Neuronal stem cell (in vitro differentiated cells): ENCODE measurements around the gene CCR6.
A peak's percentile ranks its signal among the peaks of the same experiment; 100 is the strongest.

Experiments
- DNase-seq: peaks from one replicate; pipeline ENCODE4 v3.0.0-alpha.2; 2013; ENCODE audit warnings: low spot score
- H2AFZ ChIP-seq: one replicate; pipeline ENCODE4 v1.6.1; 2013; ENCODE audit warnings: mild to moderate bottlenecking, low read length, inconsistent platforms
- H2AK5ac ChIP-seq: 2 replicates; pipeline ENCODE4 v1.6.1; 2013; ENCODE audit warnings: low read depth, mild to moderate bottlenecking, inconsistent platforms, low read length, moderate library complexity, mixed read lengths
- H2BK120ac ChIP-seq: 2 replicates; pipeline ENCODE4 v1.6.1; 2013; ENCODE audit warnings: low read depth, mild to moderate bottlenecking, inconsistent platforms, low read length, moderate library complexity, mixed read lengths
- H2BK12ac ChIP-seq: one replicate; pipeline ENCODE4 v1.6.1; 2013; ENCODE audit warnings: low read length, inconsistent platforms
- H2BK15ac ChIP-seq: 2 replicates; pipeline ENCODE4 v1.6.1; 2013; ENCODE audit warnings: mild to moderate bottlenecking, low read length, inconsistent platforms, mixed read lengths
- H2BK5ac ChIP-seq: one replicate; pipeline ENCODE4 v1.6.1; 2013; ENCODE audit warnings: inconsistent platforms, mild to moderate bottlenecking, low read length, moderate library complexity
- H3K14ac ChIP-seq: one replicate; pipeline ENCODE4 v1.6.1; 2013; ENCODE audit warnings: low read length, inconsistent platforms
- H3K18ac ChIP-seq: 2 replicates; pipeline ENCODE4 v1.6.1; 2013; ENCODE audit warnings: low read length, inconsistent platforms
- H3K23ac ChIP-seq: 2 replicates; pipeline ENCODE4 v1.6.1; 2013; ENCODE audit warnings: low read depth, mild to moderate bottlenecking, mixed read lengths, low read length, inconsistent platforms; ENCODE audit not compliant: poor library complexity
- H3K27ac ChIP-seq: replicated peaks from 3 replicates; pipeline ENCODE4 v1.5.1; 2013; ENCODE audit warnings: low read length, inconsistent platforms
- H3K27me3 ChIP-seq, 3 experiments: 2 replicates each; pipeline ENCODE4 v1.6.1; 2013; ENCODE audit warnings: low read length in 3 of 3, mild to moderate bottlenecking in 2 of 3, inconsistent platforms in 1 of 3, low read depth in 1 of 3, mixed read lengths in 1 of 3, moderate library complexity in 1 of 3; ENCODE audit not compliant: control insufficient read depth in 3 of 3, insufficient read depth in 3 of 3
- H3K36me3 ChIP-seq, 2 donors: replicated peaks in 1 of 2; 2 replicates each; pipeline ENCODE4 v1.6.1; 2013; ENCODE audit warnings: low read length in 2 of 2; ENCODE audit not compliant: control insufficient read depth in 2 of 2, insufficient read depth in 2 of 2
- H3K4ac ChIP-seq: 2 replicates; pipeline ENCODE4 v1.6.1; 2013; ENCODE audit warnings: inconsistent platforms, mild to moderate bottlenecking, low read length, moderate library complexity
- H3K4me1 ChIP-seq, 2 donors: 1 replicate in 1 of 2; 2 replicates in 1 of 2; pipeline ENCODE4 v1.6.1; 2013; ENCODE audit warnings: low read length in 2 of 2, low read depth in 1 of 2; ENCODE audit not compliant: control insufficient read depth in 2 of 2, insufficient read depth in 1 of 2
- H3K4me2 ChIP-seq: one replicate; pipeline ENCODE4 v1.6.1; 2013; ENCODE audit warnings: mild to moderate bottlenecking, low read length, inconsistent platforms; ENCODE audit not compliant: insufficient read depth, poor library complexity, severe bottlenecking
- H3K4me3 ChIP-seq, 2 donors: 2 replicates each; pipeline ENCODE4 v1.5.1; 2013; ENCODE audit warnings: low read length in 2 of 2, mild to moderate bottlenecking in 2 of 2, inconsistent platforms in 1 of 2, moderate library complexity in 1 of 2
- H3K79me1 ChIP-seq: one replicate; pipeline ENCODE4 v1.6.1; 2013; ENCODE audit warnings: low read depth, mild to moderate bottlenecking, inconsistent platforms, low read length, moderate library complexity
- H3K9ac ChIP-seq: one replicate; pipeline ENCODE4 v1.6.1; 2013; ENCODE audit warnings: mild to moderate bottlenecking, low read depth, low read length, inconsistent platforms; ENCODE audit not compliant: poor library complexity
- H3K9me3 ChIP-seq, 2 donors: replicated peaks in 1 of 2; 2 replicates each; pipeline versions ENCODE3 to v1.6.1; 2013; ENCODE audit warnings: low read length in 2 of 2, mild to moderate bottlenecking in 2 of 2, inconsistent platforms in 1 of 2, low read depth in 1 of 2, mixed read lengths in 1 of 2, moderate library complexity in 1 of 2; ENCODE audit not compliant: control insufficient read depth in 2 of 2, insufficient read depth in 1 of 2
- H4K8ac ChIP-seq: one replicate; pipeline ENCODE4 v1.6.1; 2013; ENCODE audit warnings: low read depth, mild to moderate bottlenecking, inconsistent platforms, low read length, moderate library complexity
- H4K91ac ChIP-seq: one replicate; pipeline ENCODE4 v1.6.1; 2013; ENCODE audit warnings: low read length, low read depth, mild to moderate bottlenecking, inconsistent platforms; ENCODE audit not compliant: poor library complexity
- WGBS, 2 donors: extraction: QIAGEN DNeasy Blood & Tissue Kit; methylation state at CpG; one replicate each; pipeline ENCODE4 v1.1.7; 2013; ENCODE audit warnings: missing lambda C conversion rate in 2 of 2, mixed read lengths in 1 of 2; ENCODE audit not compliant: insufficient read length in 2 of 2, insufficient replicate concordance in 1 of 2; ENCODE audit errors: extremely low coverage in 2 of 2; 5-methylcytosine and 5-hydroxymethylcytosine counted together

Gene CCR6

GRCh38 chr6:167116109-167116837, 6.6 kb upstream of the CCR6 start:
- WGBS, 2 donors = no CpG with 5 or more reads among the region's 25 CpGs
- DNase-seq = no peak
- no peaks in the 10 kb centered on the region for H3K79me1 ChIP-seq
- no peak overlapping the region for H3K4me3 ChIP-seq
- H2AK5ac ChIP-seq = no peak overlapping the region
- H3K27ac ChIP-seq = no peak overlapping the region
- peak overlapping the region; percentile 81 for H3K18ac ChIP-seq
- H3K4me2 ChIP-seq = no peak overlapping the region
- no peaks in the 10 kb centered on the region for H3K4me1 ChIP-seq
- H2BK5ac ChIP-seq = peak overlapping the region; percentile 72
- H3K14ac ChIP-seq = peak overlapping the region; percentile 31
- no peak overlapping the region for H3K9ac ChIP-seq
- H4K91ac ChIP-seq = no peak overlapping the region
- peak overlapping the region; percentile 30 for H3K23ac ChIP-seq
- peak overlapping the region; percentile 30 for H2BK15ac ChIP-seq
- no peaks in the 10 kb centered on the region for H3K27me3 ChIP-seq
- no peak overlapping the region for H3K4ac ChIP-seq
- H3K36me3 ChIP-seq = no peaks in the 10 kb centered on the region
- no peak overlapping the region for H4K8ac ChIP-seq
- H2BK12ac ChIP-seq = no peak overlapping the region
- no peaks in the 10 kb centered on the region for H3K9me3 ChIP-seq
- H2AFZ ChIP-seq = no peak overlapping the region
- H2BK120ac ChIP-seq = no peak overlapping the region

GRCh38 chr6:167116838-167117228, 6.1 kb upstream of the CCR6 start:
- no peak overlapping the region for H2BK120ac ChIP-seq
- H3K36me3 ChIP-seq = no peaks in the 10 kb centered on the region
- no peak overlapping the region for H3K9ac ChIP-seq
- no peak overlapping the region for H2AFZ ChIP-seq
- no peak overlapping the region for H3K27ac ChIP-seq
- no peak overlapping the region for H2BK12ac ChIP-seq
- H3K18ac ChIP-seq = peak overlapping the region; percentile 81
- peak overlapping the region; percentile 72 for H2BK5ac ChIP-seq
- no CpG with 5 or more reads among the region's 14 CpGs for WGBS, 2 donors
- H3K14ac ChIP-seq = peak overlapping the region; percentile 31
- H3K23ac ChIP-seq = peak overlapping the region; percentile 30
- no peak for DNase-seq
- no peaks in the 10 kb centered on the region for H3K79me1 ChIP-seq
- H3K4me3 ChIP-seq = no peak overlapping the region
- H4K91ac ChIP-seq = no peak overlapping the region
- H3K4ac ChIP-seq = no peak overlapping the region
- H3K4me1 ChIP-seq = peaks cover 0 to under 1% of the 10 kb centered on the region in 2 donors
- no peak overlapping the region for H3K4me2 ChIP-seq
- H2AK5ac ChIP-seq = no peak overlapping the region
- no peak overlapping the region for H4K8ac ChIP-seq
- H3K9me3 ChIP-seq = no peaks in the 10 kb centered on the region
- no peaks in the 10 kb centered on the region for H3K27me3 ChIP-seq
- peak overlapping the region; percentile 30 for H2BK15ac ChIP-seq

GRCh38 chr6:167118006-167118405, 4.9 kb upstream of the CCR6 start:
- Histone ChIP-seq H3K27ac (no peak overlapping the region), H3K14ac (no peak overlapping the region), H3K18ac (no peak overlapping the region), H2BK12ac (no peak overlapping the region), H3K79me1 (no peaks in the 10 kb centered on the region), H3K4me1 (peaks cover 0 to 3% of the 10 kb centered on the region in 2 donors), H3K23ac (no peak overlapping the region), H2BK15ac (no peak overlapping the region), H4K8ac (no peak overlapping the region), H2AFZ (no peak overlapping the region), H3K4me2 (no peak overlapping the region), H2AK5ac (no peak overlapping the region), H2BK5ac (no peak overlapping the region), H3K9ac (no peak overlapping the region), H4K91ac (no peak overlapping the region), H3K36me3 (no peaks in the 10 kb centered on the region), H3K27me3 (no peaks in the 10 kb centered on the region), H3K9me3 (no peaks in the 10 kb centered on the region), H2BK120ac (no peak overlapping the region), H3K4me3 (no peak overlapping the region), H3K4ac (no peak overlapping the region)
- no peak for DNase-seq
- no CpG with 5 or more reads among the region's 7 CpGs for WGBS, 2 donors

- Histone ChIP-seq H3K9ac (no peak overlapping the region), H2BK12ac (no peak overlapping the region), H3K27me3 (no peaks in the 10 kb centered on the region), H2BK120ac (no peak overlapping the region), H3K18ac (no peak overlapping the region), H2AK5ac (no peak overlapping the region), H3K4ac (no peak overlapping the region), H2BK15ac (no peak overlapping the region), H3K27ac (no peak overlapping the region), H4K8ac (no peak overlapping the region), H3K4me1 (peaks cover 0 to 3% of the 10 kb centered on the region in 2 donors), H4K91ac (peak overlapping the region; percentile 49), H3K9me3 (no peaks in the 10 kb centered on the region), H3K79me1 (no peaks in the 10 kb centered on the region), H3K23ac (no peak overlapping the region), H2BK5ac (no peak overlapping the region), H2AFZ (no peak overlapping the region), H3K14ac (no peak overlapping the region), H3K4me2 (no peak overlapping the region), H3K4me3 (no peak overlapping the region), H3K36me3 (no peaks in the 10 kb centered on the region)
- DNase-seq = no peak
- WGBS, 2 donors = no CpG with 5 or more reads among the region's 12 CpGs
Measured at GRCh38 chr6:167118839-167119238, 4.1 kb upstream of the CCR6 start.
